ENCODE data around the gene LGALS12.

GRCh38 chr11:63502252-63502820 is 3.5 kb upstream of the LGALS12 start:
- TF ChIP-seq EP300 (IDR thresholded peaks at IDR 0.05; ENCODE audit: borderline replicate concordance) (no peak), RAD21 (IDR thresholded peaks at IDR 0.05; ENCODE audit: low read depth) (no peak), ZBTB7A (IDR thresholded peaks at IDR 0.05; ENCODE audit: low read depth) (no peak), CREB1 (IDR thresholded peaks at IDR 0.05; ENCODE audit: low read depth) (no peak)

Data from Ishikawa (cell line).